ENCODE data around the gene ACBD6. TPM values are rescaled to one million over a fixed set of nuclear protein-coding genes. Genes with fewer than 3 reads are reported as not detected.

ACBD6 gene
- total and polyA plus RNA-seq, 10 of the 15 experiments (the other 5 are each of a cell fraction or from before 2014, with no cell fraction given): 15.0 to 67.3 (median 55.0) TPM

GRCh38 chr1:180279651-180280050, 222.7 kb downstream of the ACBD6 start (continued):
- TF ChIP-seq ATF2 (IDR thresholded peaks at IDR 0.05; ENCODE audit: low read length) (no peak), PAX8 (IDR thresholded peaks at IDR 0.05) (no peak), E2F4 (IDR thresholded peaks at IDR 0.05; ENCODE audit: low read depth, low read length) (no peak), GATAD2B (conservative IDR thresholded peaks at IDR 0.05; ENCODE audit: low read depth) (no peak), CEBPZ (IDR thresholded peaks at IDR 0.05; ENCODE audit: low read depth, low read length) (no peak), MEF2A (IDR thresholded peaks at IDR 0.05; ENCODE audit: insufficient read depth, low read depth, low read length) (no peak), ZBTB33 (IDR thresholded peaks at IDR 0.05) (no peak), CREM (IDR thresholded peaks at IDR 0.05; ENCODE audit: low read depth) (no peak), CUX1 (IDR thresholded peaks at IDR 0.05; ENCODE audit: insufficient replicate concordance, low read depth, low read length) (no peak)

Measured in GM12878 (cell line).